Progenitor cell of endocrine pancreas (in vitro differentiated cells): ENCODE results near the gene ZNF536. TPM values are rescaled to one million over a fixed set of nuclear protein-coding genes. Genes with fewer than 3 reads are reported as not detected.

Source experiments
- DNase-seq: peaks from one replicate; pipeline ENCODE4 v3.0.0; 2021; ENCODE audit warnings: low spot score; ENCODE audit not compliant: unreplicated experiment
- H3K27ac Mint-ChIP-seq: 2 replicates; pipeline ENCODE4 v1.8.0; 2021; ENCODE audit warnings: mild to moderate bottlenecking, moderate library complexity, mixed read lengths
- H3K27me3 Mint-ChIP-seq: 2 replicates; pipeline ENCODE4 v1.8.0; 2021; ENCODE audit warnings: mixed read lengths
- H3K36me3 Mint-ChIP-seq: 2 replicates; pipeline ENCODE4 v1.8.0; 2022; ENCODE audit warnings: mixed read lengths; ENCODE audit not compliant: insufficient read depth
- H3K4me1 Mint-ChIP-seq: 2 replicates; pipeline ENCODE4 v1.8.0; 2021; ENCODE audit warnings: low read depth, mixed read lengths
- H3K4me3 Mint-ChIP-seq: 2 replicates; pipeline ENCODE4 v1.8.0; 2021; ENCODE audit warnings: low read depth, mild to moderate bottlenecking, moderate library complexity, mixed read lengths
- H3K9me3 Mint-ChIP-seq: 2 replicates; pipeline ENCODE4 v1.8.0; 2021; ENCODE audit warnings: low read depth, mixed read lengths
- total RNA-seq: library from RNA; stranded (reverse); gene quantifications from 2 replicates; pipeline ENCODE4 v1.2.1, GENCODE V29; 2021
- TF ChIP-seq, protein P1 (sequence below): fragments of 200-600 bp; sonication (generic); IDR thresholded peaks from one replicate; pipeline ENCODE4 v1.5.0; 2021; ENCODE audit warnings: antibody characterized with exemption, mild to moderate bottlenecking; ENCODE audit not compliant: unreplicated experiment

Gene ZNF536
- total RNA-seq, 1 donor from 2014 or later: 2.0 TPM

DNA sequence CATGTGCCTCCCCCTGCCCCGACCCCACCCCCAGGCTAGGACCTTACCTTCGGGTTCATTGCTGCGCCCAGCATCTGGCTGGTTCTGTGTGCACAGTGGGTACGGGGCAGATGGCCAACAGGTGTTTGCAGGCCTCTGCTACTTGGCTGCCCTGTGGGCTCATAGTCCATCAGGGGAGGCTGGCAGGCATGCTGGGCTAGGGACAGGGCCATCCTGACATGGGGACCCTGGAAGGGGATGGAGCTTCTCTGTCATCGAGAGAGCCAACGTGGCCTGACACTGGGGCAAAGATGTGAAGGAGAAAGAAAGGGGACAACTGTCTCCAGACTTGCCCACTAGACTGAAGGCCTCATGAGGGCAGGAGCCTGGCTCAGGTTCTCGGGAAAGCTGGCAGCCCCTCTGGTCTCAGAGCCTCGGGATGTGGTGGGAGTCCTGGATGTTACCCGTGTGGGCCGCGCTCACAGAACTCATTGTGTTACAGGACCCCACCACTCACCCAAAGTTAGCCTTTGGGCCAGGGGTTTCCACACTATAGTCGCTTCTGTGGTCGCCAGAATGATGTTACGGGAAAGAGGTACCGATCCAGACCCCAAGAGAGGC lies 4.7 kb downstream of the ZNF536 start:
- Mint-ChIP-seq H3K36me3 (no peaks in the 10 kb centered on the region), H3K4me1 (no peaks in the 10 kb centered on the region), H3K27ac (no peak overlapping the region), H3K27me3 (peaks cover 86% of the 10 kb centered on the region), H3K4me3 (no peak overlapping the region), H3K9me3 (peaks cover 3% of the 10 kb centered on the region)
- no peak for DNase-seq
- TF ChIP-seq, protein P1, sequence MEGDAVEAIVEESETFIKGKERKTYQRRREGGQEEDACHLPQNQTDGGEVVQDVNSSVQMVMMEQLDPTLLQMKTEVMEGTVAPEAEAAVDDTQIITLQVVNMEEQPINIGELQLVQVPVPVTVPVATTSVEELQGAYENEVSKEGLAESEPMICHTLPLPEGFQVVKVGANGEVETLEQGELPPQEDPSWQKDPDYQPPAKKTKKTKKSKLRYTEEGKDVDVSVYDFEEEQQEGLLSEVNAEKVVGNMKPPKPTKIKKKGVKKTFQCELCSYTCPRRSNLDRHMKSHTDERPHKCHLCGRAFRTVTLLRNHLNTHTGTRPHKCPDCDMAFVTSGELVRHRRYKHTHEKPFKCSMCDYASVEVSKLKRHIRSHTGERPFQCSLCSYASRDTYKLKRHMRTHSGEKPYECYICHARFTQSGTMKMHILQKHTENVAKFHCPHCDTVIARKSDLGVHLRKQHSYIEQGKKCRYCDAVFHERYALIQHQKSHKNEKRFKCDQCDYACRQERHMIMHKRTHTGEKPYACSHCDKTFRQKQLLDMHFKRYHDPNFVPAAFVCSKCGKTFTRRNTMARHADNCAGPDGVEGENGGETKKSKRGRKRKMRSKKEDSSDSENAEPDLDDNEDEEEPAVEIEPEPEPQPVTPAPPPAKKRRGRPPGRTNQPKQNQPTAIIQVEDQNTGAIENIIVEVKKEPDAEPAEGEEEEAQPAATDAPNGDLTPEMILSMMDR: no peak

DNA sequence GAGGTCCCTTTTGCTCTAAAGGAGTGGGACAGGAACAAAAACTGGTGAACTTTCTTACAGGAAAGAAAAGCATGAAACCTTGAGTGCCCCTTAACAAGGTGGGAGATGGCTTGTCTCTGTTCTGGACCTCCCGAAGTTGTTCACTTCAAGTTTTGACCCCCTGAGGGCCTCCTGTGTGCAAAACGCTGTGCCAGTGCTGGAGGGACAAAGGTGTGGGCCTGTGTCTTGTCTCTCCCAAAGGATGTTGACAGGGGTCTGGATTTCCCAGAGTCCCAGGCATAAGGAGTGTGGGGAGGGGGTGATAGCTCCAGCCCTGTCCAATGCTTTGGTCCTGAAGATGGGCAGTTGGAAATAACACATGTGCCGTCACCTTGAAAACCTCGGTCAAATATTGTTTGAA lies 6.5 kb downstream of the ZNF536 start:
- Mint-ChIP-seq H3K27ac (no peak overlapping the region), H3K36me3 (no peaks in the 10 kb centered on the region), H3K9me3 (peaks cover 3% of the 10 kb centered on the region), H3K27me3 (peaks cover 75% of the 10 kb centered on the region), H3K4me1 (no peaks in the 10 kb centered on the region), H3K4me3 (no peak overlapping the region)
- TF ChIP-seq, protein P1: no peak
- DNase-seq: no peak

DNA sequence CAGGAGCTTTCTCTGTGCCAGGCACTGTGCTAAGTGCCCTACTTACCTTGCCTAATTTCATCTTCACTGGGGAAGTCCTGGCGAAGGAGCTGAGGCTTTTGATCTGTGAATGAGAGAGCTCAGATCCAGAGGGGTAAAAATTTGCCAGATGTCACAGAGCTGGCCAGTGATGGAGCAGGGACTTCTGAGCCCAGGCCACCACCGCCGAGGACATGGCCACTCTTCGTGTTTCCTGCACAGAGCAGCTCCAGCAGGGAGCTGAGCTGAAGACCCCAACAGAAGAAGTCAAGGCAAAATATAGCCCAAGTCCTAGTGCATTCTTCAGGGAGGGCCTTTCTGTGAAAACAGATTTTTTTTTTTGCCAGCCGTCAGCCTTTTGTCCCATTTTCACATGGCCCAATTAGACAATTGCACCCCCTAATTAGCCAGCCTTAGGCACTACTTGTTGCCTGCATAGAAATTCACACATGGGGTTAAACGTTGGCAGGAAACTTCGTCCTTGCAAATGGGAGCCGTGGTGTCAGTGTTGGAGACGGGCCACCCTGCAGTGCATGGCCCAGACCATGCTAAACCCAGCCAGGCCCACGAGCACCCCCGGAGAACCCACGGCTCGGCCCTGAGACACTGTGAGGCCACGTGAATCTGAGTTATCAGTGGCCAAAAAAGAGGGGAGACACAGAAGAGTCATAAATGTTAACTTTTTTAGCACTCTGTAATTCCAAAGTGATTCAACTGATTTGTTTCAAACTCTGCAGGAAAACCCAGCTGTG lies 7.8 kb downstream of the ZNF536 start:
- peaks cover 64% of the 10 kb centered on the region for H3K27me3 Mint-ChIP-seq
- TF ChIP-seq, protein P1: no peak
- no peaks in the 10 kb centered on the region for H3K36me3 Mint-ChIP-seq
- no peaks in the 10 kb centered on the region for H3K4me1 Mint-ChIP-seq
- no peak overlapping the region for H3K27ac Mint-ChIP-seq
- H3K4me3 Mint-ChIP-seq: no peak overlapping the region
- peaks cover 3% of the 10 kb centered on the region for H3K9me3 Mint-ChIP-seq
- DNase-seq: no peak

DNA sequence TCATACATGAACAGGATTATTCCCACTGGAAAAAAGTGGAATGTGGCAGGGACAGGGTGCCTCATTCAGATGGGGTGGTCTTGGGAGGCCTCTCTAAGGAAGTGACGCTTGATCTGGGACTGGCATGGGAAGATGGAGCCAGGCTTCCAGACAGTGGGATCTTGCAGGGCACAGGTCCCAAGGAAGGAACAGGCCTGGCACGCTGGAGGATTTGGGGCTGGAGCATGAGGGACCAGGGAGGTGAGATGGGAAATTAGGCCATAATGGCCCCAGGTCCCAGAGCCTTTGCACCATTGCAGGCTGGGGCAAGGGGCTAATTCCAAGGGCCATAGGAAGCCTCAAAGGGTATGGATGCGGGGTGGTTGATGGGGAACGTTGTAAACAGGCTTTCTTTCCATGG lies 9.2 kb downstream of the ZNF536 start:
- TF ChIP-seq, protein P1: no peak
- Mint-ChIP-seq H3K4me1 (no peaks in the 10 kb centered on the region), H3K36me3 (no peaks in the 10 kb centered on the region), H3K27ac (no peak overlapping the region), H3K9me3 (peaks cover 3% of the 10 kb centered on the region), H3K4me3 (no peak overlapping the region), H3K27me3 (peaks cover 64% of the 10 kb centered on the region)
- no peak for DNase-seq

DNA sequence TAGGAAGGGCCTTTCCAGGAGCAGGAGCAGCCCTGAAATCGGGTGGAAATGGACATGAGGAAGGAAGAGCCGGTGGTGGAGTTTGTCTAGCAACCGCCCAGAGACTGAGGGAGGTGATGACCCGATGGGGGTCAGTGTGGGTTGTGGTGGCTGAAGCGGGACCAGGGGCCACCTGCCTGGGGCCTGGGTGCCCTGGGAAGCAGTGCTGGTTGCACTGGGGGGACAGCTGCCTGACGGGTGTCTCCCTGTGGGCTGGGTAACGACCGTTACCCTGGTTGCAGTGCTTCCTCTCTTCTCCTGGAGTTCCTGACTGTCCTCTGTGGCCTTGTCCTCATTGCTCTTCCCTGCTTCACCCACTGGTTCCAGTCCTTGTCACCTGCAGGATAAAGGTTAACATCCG lies 13.0 kb downstream of the ZNF536 start:
- no peaks in the 10 kb centered on the region for H3K36me3 Mint-ChIP-seq
- H3K4me1 Mint-ChIP-seq: no peaks in the 10 kb centered on the region
- TF ChIP-seq, protein P1: no peak
- H3K4me3 Mint-ChIP-seq: no peak overlapping the region
- no peak for DNase-seq
- no peak overlapping the region for H3K27ac Mint-ChIP-seq
- H3K9me3 Mint-ChIP-seq: no peaks in the 10 kb centered on the region
- H3K27me3 Mint-ChIP-seq: peaks cover 52% of the 10 kb centered on the region
